MCF 10A (cell line): ENCODE data around the gene RPP30. TPM values are rescaled to one million over a fixed set of nuclear protein-coding genes. Genes with fewer than 3 reads are reported as not detected.
A peak's percentile ranks its signal among the peaks of the same experiment; 100 is the strongest.

Source experiments
- BruUV-seq: library from RNA; stranded (reverse); fragments of 400-500 nt; replicated peaks from 2 replicates; lab custom pipeline; 2021; lab: Mats Ljungman, UMichigan
- CTCF ChIA-PET: fragments of 300-600 bp; sonication (Branson Sonifier 250); formaldehyde crosslinking; extraction: SDS; loops from one replicate; lab custom pipeline; 2021; ENCODE audit warnings: antibody characterized with exemption, inconsistent platforms; lab: Yijun Ruan, JAX
- POLR2A ChIA-PET: fragments of 300-600, 350-650 bp; sonication (Branson Sonifier 250); formaldehyde crosslinking; extraction: SDS; loops from one replicate; lab custom pipeline; 2020; ENCODE audit warnings: antibody characterized with exemption, inconsistent platforms; lab: Yijun Ruan, JAX
- DNase-seq: peaks from one replicate; pipeline ENCODE4 v3.0.0-alpha.2; 2018; ENCODE audit not compliant: unreplicated experiment
- H3K27ac Mint-ChIP-seq: one replicate; pipeline ENCODE4 v1.8.0; 2022; ENCODE audit warnings: mild to moderate bottlenecking, low read depth, mixed read lengths; ENCODE audit not compliant: unreplicated experiment
- H3K27me3 Mint-ChIP-seq: one replicate; pipeline ENCODE4 v1.8.0; 2022; ENCODE audit warnings: mixed read lengths; ENCODE audit not compliant: insufficient read depth, unreplicated experiment
- H3K36me3 Mint-ChIP-seq: one replicate; pipeline ENCODE4 v1.8.0; 2022; ENCODE audit warnings: mild to moderate bottlenecking, moderate library complexity, mixed read lengths; ENCODE audit not compliant: insufficient read depth, unreplicated experiment
- H3K4me1 Mint-ChIP-seq: one replicate; pipeline ENCODE4 v1.8.0; 2022; ENCODE audit warnings: mixed read lengths; ENCODE audit not compliant: insufficient read depth, unreplicated experiment
- H3K4me3 Mint-ChIP-seq: one replicate; pipeline ENCODE4 v1.8.0; 2022; ENCODE audit warnings: mild to moderate bottlenecking, moderate library complexity, mixed read lengths; ENCODE audit not compliant: unreplicated experiment
- H3K9me3 Mint-ChIP-seq: one replicate; pipeline ENCODE4 v1.8.0; 2022; ENCODE audit warnings: mixed read lengths; ENCODE audit not compliant: unreplicated experiment
- intact Hi-C: fragments of 100-400 bp; cut with micrococcal nuclease; formaldehyde crosslinking; loops from 2 replicates; pipeline ENCODE4 v1.14.1; 2022
- total RNA-seq: library from RNA; stranded (reverse); gene quantifications from 2 replicates; pipeline ENCODE4 v1.2.3, GENCODE V29; 2022
- TF ChIP-seq, protein P1 (sequence below): fragments of 200-600 bp; IDR thresholded peaks from one replicate; pipeline ENCODE4 v1.8.0; 2022; ENCODE audit warnings: antibody characterized with exemption, mild to moderate bottlenecking; ENCODE audit not compliant: unreplicated experiment

The RPP30 gene
- total RNA-seq, 1 experiment from 2014 or later, result 41.8 TPM

DNA sequence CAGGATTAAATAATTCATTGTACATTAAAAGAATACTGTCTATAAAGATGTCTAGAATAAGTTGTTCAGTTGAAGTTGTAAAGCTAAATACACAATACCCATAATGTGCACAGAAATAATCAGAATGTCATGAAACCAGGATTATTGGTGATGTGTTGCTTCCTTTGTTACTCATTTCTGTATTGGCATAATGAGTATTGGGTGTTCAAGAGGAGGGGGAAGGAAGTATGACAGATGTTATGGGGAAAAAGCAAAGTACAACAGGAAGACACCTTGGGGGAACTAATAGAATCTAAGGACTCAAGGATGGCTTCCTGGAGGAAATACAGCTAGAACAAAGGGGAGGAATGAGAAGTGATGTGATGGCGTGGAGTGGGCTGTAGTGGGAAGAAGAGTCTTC, 34.2 kb downstream of the RPP30 start:
- DNase-seq, result no peak
- H3K4me1 Mint-ChIP-seq, result no peaks in the 10 kb centered on the region
- H3K27me3 Mint-ChIP-seq, result no peaks in the 10 kb centered on the region
- CTCF ChIA-PET, result interaction anchor here (0.6 kb wide), 1 partner anchor 1089 kb away, joined by 3 read pairs; no protein-coding TSS in a partner anchor
- no peak overlapping the region for H3K27ac Mint-ChIP-seq
- H3K36me3 Mint-ChIP-seq, result peaks cover 41% of the 10 kb centered on the region
- H3K4me3 Mint-ChIP-seq, result no peak overlapping the region
- no TSS peak for BruUV-seq
- no peaks in the 10 kb centered on the region for H3K9me3 Mint-ChIP-seq
- POLR2A ChIA-PET, result interaction anchor here (1.4 kb wide), 1 partner anchor 10 kb away, joined by 3 read pairs; no protein-coding TSS in a partner anchor
- TF ChIP-seq, protein P1, sequence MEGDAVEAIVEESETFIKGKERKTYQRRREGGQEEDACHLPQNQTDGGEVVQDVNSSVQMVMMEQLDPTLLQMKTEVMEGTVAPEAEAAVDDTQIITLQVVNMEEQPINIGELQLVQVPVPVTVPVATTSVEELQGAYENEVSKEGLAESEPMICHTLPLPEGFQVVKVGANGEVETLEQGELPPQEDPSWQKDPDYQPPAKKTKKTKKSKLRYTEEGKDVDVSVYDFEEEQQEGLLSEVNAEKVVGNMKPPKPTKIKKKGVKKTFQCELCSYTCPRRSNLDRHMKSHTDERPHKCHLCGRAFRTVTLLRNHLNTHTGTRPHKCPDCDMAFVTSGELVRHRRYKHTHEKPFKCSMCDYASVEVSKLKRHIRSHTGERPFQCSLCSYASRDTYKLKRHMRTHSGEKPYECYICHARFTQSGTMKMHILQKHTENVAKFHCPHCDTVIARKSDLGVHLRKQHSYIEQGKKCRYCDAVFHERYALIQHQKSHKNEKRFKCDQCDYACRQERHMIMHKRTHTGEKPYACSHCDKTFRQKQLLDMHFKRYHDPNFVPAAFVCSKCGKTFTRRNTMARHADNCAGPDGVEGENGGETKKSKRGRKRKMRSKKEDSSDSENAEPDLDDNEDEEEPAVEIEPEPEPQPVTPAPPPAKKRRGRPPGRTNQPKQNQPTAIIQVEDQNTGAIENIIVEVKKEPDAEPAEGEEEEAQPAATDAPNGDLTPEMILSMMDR, result no peak
- intact Hi-C loops, result no loop called here

DNA sequence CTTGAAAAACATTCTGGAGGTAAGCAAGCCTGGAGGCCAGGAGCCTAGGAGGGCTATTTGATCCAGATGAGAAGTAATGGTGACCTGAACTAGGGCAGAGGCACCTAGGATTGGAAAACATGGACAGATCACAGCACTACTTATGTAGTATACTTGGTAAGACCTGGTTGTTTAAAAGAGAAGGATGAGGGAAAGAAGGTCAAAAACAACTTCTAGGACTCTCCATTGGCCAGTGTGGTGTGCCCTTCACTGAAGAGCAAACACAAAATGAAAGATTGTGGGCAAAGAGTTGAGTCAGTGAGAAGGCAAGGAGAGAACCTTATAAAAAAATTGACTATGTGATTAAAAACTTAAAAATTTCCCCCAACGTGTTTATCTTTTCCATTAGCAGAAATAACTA, 34.8 kb downstream of the RPP30 start:
- no TSS peak for BruUV-seq
- TF ChIP-seq, protein P1, result no peak
- Mint-ChIP-seq H3K27me3 (no peaks in the 10 kb centered on the region), H3K36me3 (peaks cover 35% of the 10 kb centered on the region), H3K9me3 (no peaks in the 10 kb centered on the region), H3K4me3 (no peak overlapping the region), H3K27ac (no peak overlapping the region), H3K4me1 (peaks cover 2% of the 10 kb centered on the region)
- intact Hi-C loops, result no loop called here
- CTCF ChIA-PET, result interaction anchor here (0.6 kb wide), 1 partner anchor 1089 kb away, joined by 3 read pairs; no protein-coding TSS in a partner anchor
- no peak for DNase-seq
- POLR2A ChIA-PET, result no interaction called here

DNA sequence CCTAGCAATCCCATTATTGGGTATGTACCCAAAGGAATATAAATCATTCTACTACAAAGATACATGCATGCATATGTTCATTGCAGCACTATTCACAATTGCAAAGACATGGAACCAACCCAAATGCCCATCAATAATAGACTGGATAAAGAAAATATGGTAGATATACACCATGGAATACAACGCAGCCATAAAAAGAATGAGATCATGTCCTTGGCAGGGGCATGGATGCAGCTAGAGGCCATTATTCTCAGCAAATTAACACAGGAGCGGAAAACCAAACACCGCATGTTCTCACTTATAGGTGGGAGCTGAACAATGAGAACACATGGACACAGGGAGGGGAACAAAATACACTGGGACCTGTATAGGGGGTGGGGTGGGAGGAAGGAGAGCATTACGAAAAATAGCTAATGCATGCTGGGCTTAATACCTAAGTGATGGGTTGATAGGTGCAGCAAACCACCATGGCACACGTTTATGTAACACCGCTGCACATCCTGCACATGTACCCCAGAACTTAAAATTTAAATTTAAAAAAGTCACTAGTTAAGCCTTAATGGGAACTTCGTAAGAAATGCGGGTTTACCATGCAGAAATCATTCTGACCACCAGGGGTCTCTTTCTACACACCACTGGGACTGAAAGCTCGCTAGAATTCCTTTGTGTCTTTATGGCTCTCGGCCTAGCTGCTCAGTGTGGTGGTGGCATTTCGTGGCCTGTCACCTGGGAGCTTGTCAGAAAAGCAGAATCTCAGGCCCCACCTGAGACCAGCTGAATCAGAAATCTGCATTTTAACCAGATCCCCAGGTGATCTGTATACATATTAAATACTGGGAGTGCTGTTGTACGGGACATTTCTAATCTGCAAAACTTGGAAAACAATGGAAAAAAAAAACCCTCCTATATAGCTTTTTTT, 39.6 kb downstream of the RPP30 start:
- peaks cover 16% of the 10 kb centered on the region for H3K4me1 Mint-ChIP-seq
- TSS peak; percentile 29 for BruUV-seq
- CTCF ChIA-PET, result interaction anchor here (0.6 to 6.2 kb wide), 55 partner anchors 8 to 1776 kb away, joined by 3 to 87 read pairs (median 4); partner anchors contain the start of gene ANKRD1
- no peaks in the 10 kb centered on the region for H3K27me3 Mint-ChIP-seq
- no peak overlapping the region for H3K27ac Mint-ChIP-seq
- H3K9me3 Mint-ChIP-seq, result no peaks in the 10 kb centered on the region
- POLR2A ChIA-PET, result interaction anchor here (0.5 to 3.1 kb wide), 24 partner anchors 8 to 1388 kb away, joined by 3 to 21 read pairs (median 3); partner anchors contain the start of gene RPP30
- intact Hi-C loops, result loop anchor here (1.0 to 5.0 kb wide), 4 partner anchors 59 to 386 kb away; no protein-coding TSS in a partner anchor
- TF ChIP-seq, protein P1, result peak; percentile 77
- H3K4me3 Mint-ChIP-seq, result peak overlapping the region; percentile 53
- DNase-seq, result peak; percentile 84
- no peaks in the 10 kb centered on the region for H3K36me3 Mint-ChIP-seq

GRCh38 chr10:90912174-90912573, 40.4 kb downstream of the RPP30 start:
- peaks cover 16% of the 10 kb centered on the region for H3K4me1 Mint-ChIP-seq
- POLR2A ChIA-PET, result interaction anchor here (0.6 to 3.1 kb wide), 20 partner anchors 9 to 1669 kb away, joined by 3 to 21 read pairs (median 3); partner anchors contain the start of gene RPP30
- no peaks in the 10 kb centered on the region for H3K36me3 Mint-ChIP-seq
- no peaks in the 10 kb centered on the region for H3K9me3 Mint-ChIP-seq
- intact Hi-C loops, result loop anchor here (5.0 kb wide), 1 partner anchor 385 kb away; no protein-coding TSS in a partner anchor
- peak; percentile 61 for DNase-seq
- H3K27me3 Mint-ChIP-seq, result no peaks in the 10 kb centered on the region
- H3K4me3 Mint-ChIP-seq, result peak overlapping the region; percentile 31
- TF ChIP-seq, protein P1, result no peak
- peak overlapping the region; percentile 83 for H3K27ac Mint-ChIP-seq
- CTCF ChIA-PET, result interaction anchor here (0.6 to 6.2 kb wide), 43 partner anchors 9 to 1777 kb away, joined by 3 to 87 read pairs (median 5); partner anchors contain the start of gene ANKRD1
- no TSS peak for BruUV-seq
